ENCODE measurements around the gene SCRN2. TPM values are rescaled to one million over a fixed set of nuclear protein-coding genes. Genes with fewer than 3 reads are reported as not detected.

SCRN2 gene
- total RNA-seq, 3 donors from 2014 or later (not counting 1 experiment from before 2014, with no cell fraction given) = 33.7 to 38.0 (median 35.7) TPM

DNA sequence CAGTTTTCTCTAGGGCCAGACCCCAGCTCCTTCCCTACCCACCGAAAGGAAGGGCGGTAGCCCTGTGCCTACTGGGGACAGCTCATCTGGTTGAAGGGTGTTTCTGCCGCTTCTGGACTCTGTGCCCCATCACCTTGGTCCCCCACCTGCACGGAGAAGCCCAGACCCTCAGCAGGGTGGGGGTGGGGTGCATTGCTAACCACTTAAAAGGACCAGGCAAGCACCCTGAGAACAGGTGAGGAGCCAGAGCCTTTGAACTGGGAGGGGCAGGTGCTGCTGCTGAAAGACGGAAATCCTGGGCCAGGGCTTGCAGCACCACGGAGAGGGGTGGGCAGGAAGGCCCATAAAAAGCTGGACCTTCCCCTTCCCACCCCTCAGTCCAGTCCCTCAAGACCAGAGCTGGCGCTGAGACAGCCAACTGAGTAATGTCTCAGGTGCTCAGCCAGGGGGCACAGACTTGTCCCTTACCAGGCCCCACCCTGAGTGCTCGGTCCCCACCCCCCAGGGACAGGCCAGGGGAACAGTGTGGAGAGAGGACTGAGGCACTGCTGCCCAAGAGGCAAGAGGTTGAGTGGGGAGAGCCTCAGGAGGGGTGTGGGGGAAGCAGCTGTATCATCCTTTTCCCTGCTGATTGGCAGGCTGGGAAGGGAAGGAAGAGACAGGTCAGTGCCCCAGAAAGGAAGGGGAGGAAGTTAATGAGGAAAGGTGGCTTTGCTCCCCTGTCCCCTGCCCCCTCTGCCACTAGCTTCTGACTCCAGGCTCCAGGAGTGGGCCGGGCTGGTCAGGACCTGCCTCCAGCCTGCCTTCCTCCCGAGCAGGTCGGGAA, 44.0 kb upstream of the SCRN2 start:
- no peak overlapping the region for H3K27ac ChIP-seq (ENCODE audit: low read length)
- ATAC-seq = no peak
- H3K4me1 Mint-ChIP-seq = peaks cover 0 to 9% of the 10 kb centered on the region in 2 donors

GRCh38 chr17:47884427-47884740, 43.3 kb upstream of the SCRN2 start:
- Mint-ChIP-seq H3K27me3 (ENCODE audit: low read depth in 2 of 2) (peaks cover 0 to 4% of the 10 kb centered on the region in 2 donors), H3K36me3 (no peaks in the 10 kb centered on the region), H3K4me1 (peaks cover 0 to 6% of the 10 kb centered on the region in 2 donors), H3K27ac (no peak overlapping the region), H3K9me3 (no peaks in the 10 kb centered on the region), H3K4me3 (no peak overlapping the region)
- Histone ChIP-seq H3K27me3 (ENCODE audit: control insufficient read depth, insufficient read depth, low read length) (no peaks in the 10 kb centered on the region), H3K36me3 (ENCODE audit: control insufficient read depth, insufficient read depth, low read length) (no peaks in the 10 kb centered on the region), H3K4me1 (ENCODE audit: control insufficient read depth, insufficient read depth, low read length) (peaks cover 8% of the 10 kb centered on the region), H3K27ac (ENCODE audit: low read length) (no peak overlapping the region), H3K4me3 (ENCODE audit: low read length) (no peak overlapping the region), H3K9me3 (ENCODE audit: control insufficient read depth, insufficient read depth, low read length) (no peaks in the 10 kb centered on the region)
- 80% methylated on average over 3 of the region's 5 CpGs for WGBS (ENCODE audit: insufficient coverage)
- ATAC-seq (no peak), DNase-seq (no peak)
- intact Hi-C loops (cut with micrococcal nuclease) = no loop called here
- TF ChIP-seq, protein P1, sequence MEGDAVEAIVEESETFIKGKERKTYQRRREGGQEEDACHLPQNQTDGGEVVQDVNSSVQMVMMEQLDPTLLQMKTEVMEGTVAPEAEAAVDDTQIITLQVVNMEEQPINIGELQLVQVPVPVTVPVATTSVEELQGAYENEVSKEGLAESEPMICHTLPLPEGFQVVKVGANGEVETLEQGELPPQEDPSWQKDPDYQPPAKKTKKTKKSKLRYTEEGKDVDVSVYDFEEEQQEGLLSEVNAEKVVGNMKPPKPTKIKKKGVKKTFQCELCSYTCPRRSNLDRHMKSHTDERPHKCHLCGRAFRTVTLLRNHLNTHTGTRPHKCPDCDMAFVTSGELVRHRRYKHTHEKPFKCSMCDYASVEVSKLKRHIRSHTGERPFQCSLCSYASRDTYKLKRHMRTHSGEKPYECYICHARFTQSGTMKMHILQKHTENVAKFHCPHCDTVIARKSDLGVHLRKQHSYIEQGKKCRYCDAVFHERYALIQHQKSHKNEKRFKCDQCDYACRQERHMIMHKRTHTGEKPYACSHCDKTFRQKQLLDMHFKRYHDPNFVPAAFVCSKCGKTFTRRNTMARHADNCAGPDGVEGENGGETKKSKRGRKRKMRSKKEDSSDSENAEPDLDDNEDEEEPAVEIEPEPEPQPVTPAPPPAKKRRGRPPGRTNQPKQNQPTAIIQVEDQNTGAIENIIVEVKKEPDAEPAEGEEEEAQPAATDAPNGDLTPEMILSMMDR (IDR thresholded peaks at IDR 0.05) = no peak

More for the DNA sequence above, 44.0 kb upstream of the SCRN2 start:
- peaks cover 0 to 4% of the 10 kb centered on the region in 2 donors for H3K27me3 Mint-ChIP-seq (ENCODE audit: low read depth in 2 of 2)
- Histone ChIP-seq H3K27me3 (ENCODE audit: control insufficient read depth, insufficient read depth, low read length) (no peaks in the 10 kb centered on the region), H3K4me1 (ENCODE audit: control insufficient read depth, insufficient read depth, low read length) (peaks cover 8% of the 10 kb centered on the region), H3K9me3 (ENCODE audit: control insufficient read depth, insufficient read depth, low read length) (no peaks in the 10 kb centered on the region), H3K4me3 (ENCODE audit: low read length) (no peak overlapping the region), H3K36me3 (ENCODE audit: control insufficient read depth, insufficient read depth, low read length) (no peaks in the 10 kb centered on the region)
- 68% methylated on average over 11 of the region's 11 CpGs for WGBS (ENCODE audit: insufficient coverage)
- TF ChIP-seq, protein P1 (IDR thresholded peaks at IDR 0.05) = no peak
- H3K27ac Mint-ChIP-seq = no peak overlapping the region
- intact Hi-C loops (cut with micrococcal nuclease) = no loop called here
- no peaks in the 10 kb centered on the region for H3K36me3 Mint-ChIP-seq
- H3K4me3 Mint-ChIP-seq = no peak overlapping the region
- no peaks in the 10 kb centered on the region for H3K9me3 Mint-ChIP-seq
- DNase-seq = peak in 1 of 2 donors; percentile 44

- peaks cover 0 to 8% of the 10 kb centered on the region in 2 donors for H3K27me3 Mint-ChIP-seq (ENCODE audit: low read depth in 2 of 2)
- DNase-seq = no peak
- 92% methylated on average over 7 of the region's 9 CpGs for WGBS (ENCODE audit: insufficient coverage)
- no peaks in the 10 kb centered on the region for H3K27me3 ChIP-seq (ENCODE audit: control insufficient read depth, insufficient read depth, low read length)
- H3K27ac Mint-ChIP-seq = no peak overlapping the region
- TF ChIP-seq, protein P1 (IDR thresholded peaks at IDR 0.05) = no peak
- H3K4me1 Mint-ChIP-seq = peaks cover 0 to 6% of the 10 kb centered on the region in 2 donors
- H3K36me3 ChIP-seq (ENCODE audit: control insufficient read depth, insufficient read depth, low read length) = no peaks in the 10 kb centered on the region
- peaks cover 8% of the 10 kb centered on the region for H3K4me1 ChIP-seq (ENCODE audit: control insufficient read depth, insufficient read depth, low read length)
- H3K4me3 Mint-ChIP-seq = no peak overlapping the region
- no peak overlapping the region for H3K4me3 ChIP-seq (ENCODE audit: low read length)
- no peaks in the 10 kb centered on the region for H3K9me3 Mint-ChIP-seq
- H3K9me3 ChIP-seq (ENCODE audit: control insufficient read depth, insufficient read depth, low read length) = no peaks in the 10 kb centered on the region
- intact Hi-C loops (cut with micrococcal nuclease) = no loop called here
- H3K36me3 Mint-ChIP-seq = no peaks in the 10 kb centered on the region
- ATAC-seq = no peak
- no peak overlapping the region for H3K27ac ChIP-seq (ENCODE audit: low read length)
Measured at GRCh38 chr17:47883589-47884426, 42.7 kb upstream of the SCRN2 start.

Data from natural killer cell (primary cell).